GM21737 (cell line): ENCODE data around the gene PLXDC1.

ENCODE experiments used
- ATAC-seq: cut with Tn5 transposase; IDR thresholded peaks from one replicate; pipeline ENCODE4 v1.9.1; 2021; ENCODE audit warnings: mild to moderate bottlenecking, moderate library complexity; ENCODE audit not compliant: unreplicated experiment

The PLXDC1 gene

DNA sequence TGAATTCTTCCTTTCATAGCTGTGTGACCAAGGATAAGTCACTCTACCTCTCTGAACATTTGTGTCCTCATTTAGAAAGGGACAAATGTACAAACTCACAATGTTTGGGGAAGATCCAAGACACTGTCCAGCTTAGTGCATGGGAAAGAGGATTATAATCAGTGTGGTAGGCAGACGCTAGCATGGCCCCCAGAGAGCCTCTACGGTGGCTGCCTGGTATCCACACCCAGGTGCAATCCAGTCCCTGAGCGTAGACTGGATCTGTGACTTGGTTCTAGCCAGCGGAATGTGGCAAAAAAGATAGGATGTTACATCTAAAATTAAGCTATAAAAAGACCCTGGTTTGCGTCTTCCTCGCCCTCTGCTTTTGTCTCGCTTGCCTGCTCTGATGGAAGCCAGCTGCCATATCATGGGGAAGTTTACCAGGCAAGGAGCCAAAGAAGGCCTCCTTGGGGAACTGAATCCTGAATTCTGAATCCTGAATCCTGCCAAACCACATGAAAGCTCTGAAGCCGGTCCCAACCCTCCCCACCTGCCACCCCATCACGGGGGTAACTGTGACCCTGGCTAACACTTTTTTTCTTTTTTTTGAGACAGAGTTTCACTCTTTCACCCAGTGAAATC is 51.7 kb downstream of the PLXDC1 start:
- no peak for ATAC-seq

DNA sequence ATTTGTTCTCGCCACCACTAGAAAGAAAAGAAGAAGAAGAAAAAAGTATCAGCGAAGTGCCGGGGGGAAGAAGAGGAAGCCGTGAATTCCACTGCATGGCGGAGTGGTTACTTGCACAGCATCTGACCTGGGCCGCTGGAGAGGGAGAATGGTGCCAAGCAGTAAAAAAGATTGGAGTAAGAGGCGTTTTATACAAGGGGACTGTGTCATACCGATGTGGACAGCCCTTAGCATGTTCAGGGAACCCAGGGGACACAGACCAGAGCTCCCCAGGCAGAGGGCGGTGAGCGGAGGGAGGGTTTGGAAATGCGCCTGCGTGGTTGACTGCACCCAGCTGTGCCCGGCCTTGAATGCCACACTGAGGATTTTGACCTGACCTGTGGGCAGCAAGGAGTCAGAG is 52.8 kb downstream of the PLXDC1 start:
- ATAC-seq: no peak

DNA sequence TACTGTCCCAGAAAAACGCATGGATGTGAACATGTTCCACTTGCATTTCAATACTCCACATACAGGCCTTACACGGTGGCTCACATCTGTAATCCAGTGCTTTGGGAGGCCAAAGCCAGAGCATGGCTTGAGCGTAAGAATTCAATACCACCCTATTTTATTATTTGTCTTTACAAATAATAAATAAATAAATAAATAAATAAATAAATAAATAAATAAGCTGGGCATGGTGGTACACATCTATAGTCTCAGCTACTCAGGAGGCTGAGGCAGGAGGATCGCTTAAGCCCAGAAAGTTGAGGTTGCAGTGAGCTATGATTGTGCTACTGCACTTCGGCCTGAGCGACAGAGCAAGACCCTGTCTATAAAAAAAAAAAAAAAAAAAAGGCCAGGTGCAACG is 53.9 kb downstream of the PLXDC1 start:
- ATAC-seq: no peak

DNA sequence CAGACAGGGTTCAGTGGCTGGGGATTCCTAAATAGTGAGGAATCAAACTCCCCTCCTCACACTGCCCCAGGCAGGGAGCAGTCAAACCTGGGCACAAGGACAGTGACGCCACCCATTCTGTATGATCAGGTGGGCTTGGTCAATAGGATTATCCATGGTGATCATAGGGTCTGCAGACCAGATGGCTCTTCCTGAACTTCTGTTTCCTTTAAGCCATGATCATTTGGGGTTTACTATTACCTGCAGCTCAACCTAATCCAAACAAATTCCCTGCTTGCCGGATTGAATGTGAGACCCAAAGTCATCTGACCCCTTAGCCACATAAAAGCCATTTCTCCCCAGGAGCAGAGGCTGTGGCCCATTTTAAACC is 54.3 kb downstream of the PLXDC1 start:
- no peak for ATAC-seq

DNA sequence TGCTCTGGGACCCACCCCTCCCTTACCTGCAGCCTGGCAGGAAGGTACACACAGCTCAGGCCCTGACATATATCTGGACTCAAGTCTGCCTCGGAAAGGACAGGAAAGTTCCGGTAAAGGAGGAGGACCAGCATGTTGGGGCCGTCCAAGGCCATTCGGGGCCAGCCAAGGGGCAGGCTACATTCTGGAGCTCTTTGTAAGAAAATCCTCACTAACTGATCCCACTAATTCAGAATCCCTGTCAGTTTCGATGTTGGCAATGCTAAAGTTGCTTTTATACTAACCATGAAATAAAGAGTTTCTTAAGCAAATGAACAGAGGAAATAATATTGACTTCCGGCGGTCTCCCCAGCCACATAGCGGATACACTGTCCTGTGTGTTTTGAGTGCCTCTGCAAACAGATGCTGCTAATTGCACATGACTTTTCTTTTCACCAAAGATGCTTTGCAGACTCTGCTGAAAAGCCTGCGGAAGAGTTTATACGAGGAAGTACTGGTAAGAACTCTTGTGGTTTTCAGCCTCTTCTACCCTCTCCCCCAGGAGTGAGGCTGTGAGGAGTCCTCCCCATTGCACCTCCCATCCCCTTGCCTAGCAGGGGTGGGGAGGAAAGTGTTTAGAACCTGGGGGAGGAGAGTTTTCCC is 54.8 kb downstream of the PLXDC1 start:
- ATAC-seq: no peak

DNA sequence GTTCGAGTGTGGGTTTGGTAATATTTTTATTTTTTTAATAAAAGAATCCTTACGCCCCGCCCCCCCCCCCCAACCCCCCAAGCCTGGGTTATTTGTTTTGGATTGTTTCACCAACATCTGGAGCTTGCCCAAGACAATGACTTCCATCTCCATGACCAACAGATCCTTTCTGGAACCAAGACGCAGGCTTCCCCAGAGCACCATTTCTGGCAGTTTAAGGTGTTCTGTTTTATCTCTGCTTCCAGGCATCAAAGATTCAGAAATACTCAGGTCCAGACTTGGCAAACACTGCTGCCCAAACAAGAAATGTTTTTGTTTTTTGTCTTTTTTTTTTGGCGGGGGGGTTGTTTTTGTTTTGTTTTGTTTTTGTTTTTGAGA is 56.1 kb downstream of the PLXDC1 start:
- ATAC-seq: no peak

DNA sequence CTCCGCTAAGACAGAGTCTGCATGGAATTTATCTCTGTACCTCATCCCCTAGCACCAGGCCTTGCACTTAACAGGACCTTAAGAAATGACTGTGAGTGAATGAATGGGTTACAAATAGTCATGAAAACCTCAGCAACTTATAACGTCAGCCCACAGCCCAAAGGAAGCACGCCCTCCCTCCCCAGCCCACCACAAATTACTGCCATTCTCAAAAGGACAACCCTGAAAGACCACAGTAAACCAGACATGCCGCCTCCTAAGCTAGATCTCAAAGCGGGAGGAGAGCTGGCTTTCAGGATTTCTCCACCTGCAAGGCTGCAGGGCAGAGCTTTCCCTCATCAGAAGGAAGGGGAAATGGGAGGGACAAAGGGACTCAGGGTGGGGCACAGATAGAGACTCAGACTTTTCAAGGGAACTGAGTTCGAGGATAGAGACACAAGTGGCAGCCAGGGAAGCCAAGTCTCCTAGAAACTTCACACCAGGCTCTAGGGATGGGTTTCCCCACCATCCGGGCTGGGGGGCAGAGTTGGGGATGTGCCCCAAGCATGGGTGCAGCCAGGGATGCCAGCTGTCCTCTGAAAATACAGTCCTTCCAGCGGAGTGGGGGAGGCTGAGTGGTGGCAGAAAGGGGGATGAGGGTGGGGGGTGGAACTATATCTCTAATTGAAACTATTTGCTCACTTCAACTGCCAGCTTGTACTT is 56.7 kb downstream of the PLXDC1 start:
- ATAC-seq: no peak

DNA sequence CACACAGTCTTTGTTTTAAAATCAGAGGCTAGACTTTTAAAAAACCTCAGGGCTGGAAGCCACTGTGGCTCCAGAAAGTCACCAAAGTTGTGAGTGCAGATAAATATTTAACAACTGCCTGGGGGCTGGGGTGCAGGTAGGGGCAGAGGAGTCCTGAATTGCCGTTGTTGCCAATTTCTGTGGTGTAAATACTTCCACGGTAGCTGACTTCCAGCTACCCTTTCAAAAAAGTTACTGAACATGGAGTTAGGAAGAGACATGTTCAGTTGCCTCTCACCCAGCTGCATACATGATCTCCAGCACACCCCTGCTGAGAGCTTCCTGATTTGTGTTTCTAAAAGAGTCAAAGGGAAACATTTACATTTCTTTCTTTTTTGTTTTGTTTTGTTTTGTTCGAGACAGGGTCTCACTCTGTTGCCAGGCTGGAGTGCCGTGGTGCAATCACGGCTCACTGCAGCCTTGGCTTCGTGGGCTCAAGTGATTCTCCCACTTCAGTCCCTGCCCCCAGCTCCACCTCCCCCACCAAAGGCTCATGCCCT is 58.7 kb downstream of the PLXDC1 start:
- ATAC-seq: no peak

DNA sequence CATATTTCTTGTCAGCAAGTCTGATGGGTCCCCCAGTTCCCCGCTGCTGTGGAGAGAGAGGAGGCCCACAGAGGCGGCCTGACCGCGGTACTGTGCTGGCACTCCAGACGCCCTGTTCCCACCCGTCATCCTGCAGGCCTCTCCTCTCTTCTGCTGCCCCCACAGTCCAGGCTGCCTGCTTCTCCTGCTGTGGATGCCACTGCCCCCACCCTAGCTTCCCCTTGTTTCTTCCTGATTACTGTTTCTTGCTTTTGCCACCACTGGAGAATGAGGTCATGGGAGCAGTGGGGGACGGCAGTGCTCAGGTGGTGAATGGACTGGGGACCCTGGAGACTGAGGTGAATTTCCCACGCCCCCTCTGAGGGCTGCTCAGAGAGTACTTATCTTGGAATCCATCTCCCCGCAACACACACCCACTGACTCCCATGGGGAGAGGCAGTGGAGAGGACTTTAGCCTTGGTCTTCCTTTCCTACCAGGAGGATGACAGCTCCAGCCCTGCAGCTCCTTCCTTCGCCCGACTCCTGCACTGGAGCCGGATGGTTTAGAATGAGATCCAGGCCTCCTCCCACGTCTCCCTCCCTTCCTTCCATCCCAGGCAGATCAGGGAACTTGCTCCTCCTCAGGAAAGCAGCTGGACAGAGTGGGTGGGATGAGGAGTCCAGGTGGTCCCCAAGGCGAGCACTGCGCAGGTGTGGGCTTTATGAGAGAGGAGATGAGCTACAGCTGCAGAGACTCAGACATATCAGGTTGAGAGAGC is 60.4 kb downstream of the PLXDC1 start:
- ATAC-seq: no peak

DNA sequence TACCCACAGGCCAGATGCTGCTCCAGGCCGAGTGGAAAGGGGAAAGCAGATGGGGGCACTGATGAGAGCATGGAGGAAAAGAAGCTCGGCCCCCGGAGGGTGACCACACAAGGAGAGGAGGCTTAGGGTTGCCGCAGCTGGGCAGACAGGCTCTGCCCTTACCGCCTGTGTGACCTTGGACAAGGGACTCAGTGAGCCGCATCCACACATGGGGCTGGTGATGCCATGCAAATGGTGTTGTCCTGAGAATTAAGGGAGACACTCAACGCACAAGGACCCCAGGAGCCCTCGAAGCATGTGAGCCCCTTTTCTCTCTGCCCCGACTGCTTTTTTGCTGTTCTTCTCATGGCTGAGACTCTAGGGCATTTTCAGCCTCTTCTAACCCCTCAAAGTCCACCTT is 61.0 kb downstream of the PLXDC1 start:
- ATAC-seq: no peak

DNA sequence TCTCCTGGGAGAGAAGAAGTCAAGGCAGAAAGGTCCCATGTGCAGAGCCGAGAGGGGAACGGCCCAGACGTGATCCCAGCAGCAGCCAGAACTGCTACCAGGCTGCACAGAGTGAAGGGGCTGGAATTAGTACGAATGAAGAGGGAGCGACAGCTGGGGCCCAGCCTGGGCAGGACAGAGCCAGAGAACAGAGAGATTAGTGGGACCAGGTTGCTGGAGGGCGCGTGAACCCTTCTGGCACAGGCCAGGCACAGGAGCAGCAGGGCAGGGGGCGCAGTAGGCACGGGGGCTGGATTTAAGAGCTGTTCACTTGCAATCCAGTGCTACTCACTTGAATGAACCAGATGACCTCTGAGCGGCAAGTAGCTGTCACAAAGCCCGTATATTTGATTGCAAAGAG is 66.9 kb downstream of the PLXDC1 start:
- no peak for ATAC-seq

DNA sequence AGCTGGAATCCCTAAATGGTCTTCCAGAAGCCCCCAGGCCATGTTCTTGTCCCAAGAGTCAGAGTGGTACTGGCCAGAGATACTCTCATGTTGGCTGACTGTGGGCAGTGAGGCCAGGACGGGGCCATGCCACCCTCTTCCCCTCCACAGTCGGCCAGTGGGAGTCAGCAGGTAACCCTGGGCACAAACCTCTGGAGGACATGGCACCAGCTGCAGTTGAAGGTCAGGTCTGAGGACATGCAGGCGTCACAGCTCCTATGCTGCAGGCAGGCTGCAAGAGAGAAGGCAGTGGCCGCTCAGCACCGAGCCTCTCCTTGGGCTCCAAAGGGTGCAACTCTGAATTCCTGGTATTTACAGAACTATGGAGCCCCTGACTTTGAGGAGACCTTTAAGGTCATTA is 68.2 kb downstream of the PLXDC1 start:
- no peak for ATAC-seq

DNA sequence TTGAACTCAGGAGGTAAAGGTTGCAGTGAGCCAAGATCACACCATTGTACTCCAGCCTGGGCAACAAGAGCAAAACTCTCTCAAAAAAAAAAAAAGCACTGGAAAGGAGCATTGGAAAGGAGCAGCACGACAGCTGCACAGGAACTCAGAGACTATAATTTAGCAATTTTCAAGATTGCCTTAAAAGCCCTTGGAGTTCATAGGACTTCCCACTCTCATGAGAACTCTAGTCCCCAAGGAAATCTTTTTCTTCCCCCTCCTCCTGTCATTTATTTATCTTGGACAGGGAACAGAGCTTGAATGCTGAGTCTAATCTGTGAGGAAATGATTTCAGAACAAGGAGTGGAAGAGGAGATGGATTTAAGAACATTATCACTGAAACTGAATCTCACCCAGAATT is 69.0 kb downstream of the PLXDC1 start:
- ATAC-seq: no peak

DNA sequence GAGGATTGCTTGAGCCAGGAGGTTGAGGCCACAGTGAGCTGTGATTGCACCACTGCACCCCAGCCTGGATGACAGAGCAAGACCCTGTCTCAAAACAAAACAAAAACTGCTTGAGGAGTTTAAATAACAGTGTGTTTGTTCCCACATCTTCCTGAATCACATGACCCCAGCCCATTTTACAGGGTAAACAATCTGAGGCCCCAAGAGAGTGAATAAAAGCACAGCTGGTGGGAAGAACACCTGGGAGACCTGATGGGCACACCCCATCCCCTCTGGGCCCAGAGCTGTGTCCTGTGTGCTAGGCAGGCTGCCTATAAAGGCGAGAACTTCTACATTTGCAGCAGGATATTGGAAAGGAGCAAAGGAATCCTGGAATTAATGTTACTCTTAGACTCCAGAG is 69.6 kb downstream of the PLXDC1 start:
- no peak for ATAC-seq

DNA sequence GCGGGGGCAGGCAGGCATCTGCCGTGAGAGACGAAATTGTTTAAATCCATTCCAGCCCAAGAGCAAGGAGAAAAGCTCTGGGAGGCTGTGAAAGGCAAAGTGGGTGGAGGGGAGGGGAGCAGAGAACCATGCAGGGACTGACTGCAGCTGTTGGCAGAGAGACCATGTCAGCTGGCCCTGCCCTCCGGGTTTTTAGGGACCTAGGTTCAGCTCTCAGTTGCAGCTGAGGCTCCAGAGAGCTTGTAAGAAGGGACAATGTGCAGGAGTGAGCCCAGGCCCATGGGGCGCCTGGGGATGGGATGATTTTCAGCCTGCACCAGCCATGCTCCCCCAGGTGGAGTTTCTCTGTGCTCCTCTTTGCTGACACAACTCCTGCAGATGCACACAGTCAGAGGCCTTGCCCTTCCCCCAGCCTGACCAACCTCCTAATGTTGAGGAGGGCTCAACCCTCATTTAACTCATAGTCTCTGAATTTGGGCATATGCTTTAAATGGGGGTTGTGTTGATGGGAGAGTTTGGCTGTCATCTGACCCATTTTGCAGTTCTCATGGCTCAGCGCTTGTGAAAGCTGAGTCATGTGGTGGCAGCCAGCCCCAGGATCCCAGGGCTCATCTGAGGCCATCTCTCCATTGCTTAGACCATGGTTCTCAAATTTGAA is 70.9 kb downstream of the PLXDC1 start:
- no peak for ATAC-seq

DNA sequence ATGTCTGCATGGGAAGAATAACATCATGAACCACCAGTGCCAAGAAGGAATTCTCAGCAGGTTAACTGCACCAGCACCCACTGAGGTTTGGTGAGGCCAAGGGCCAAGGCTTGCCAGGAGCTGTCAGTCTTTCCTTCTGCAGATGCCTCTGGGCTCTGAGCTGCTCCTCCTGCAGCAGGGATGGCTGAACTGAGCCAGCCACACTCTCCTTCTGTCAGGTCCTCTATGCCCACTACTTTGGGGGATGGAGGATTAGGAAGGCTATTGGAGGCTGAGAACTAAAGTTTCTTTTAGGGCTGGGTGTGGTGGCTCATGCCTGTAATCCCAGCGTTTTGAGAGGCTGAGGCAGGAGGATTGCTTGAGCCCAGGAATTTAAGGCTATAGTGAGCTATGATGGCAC is 71.6 kb downstream of the PLXDC1 start:
- no peak for ATAC-seq

DNA sequence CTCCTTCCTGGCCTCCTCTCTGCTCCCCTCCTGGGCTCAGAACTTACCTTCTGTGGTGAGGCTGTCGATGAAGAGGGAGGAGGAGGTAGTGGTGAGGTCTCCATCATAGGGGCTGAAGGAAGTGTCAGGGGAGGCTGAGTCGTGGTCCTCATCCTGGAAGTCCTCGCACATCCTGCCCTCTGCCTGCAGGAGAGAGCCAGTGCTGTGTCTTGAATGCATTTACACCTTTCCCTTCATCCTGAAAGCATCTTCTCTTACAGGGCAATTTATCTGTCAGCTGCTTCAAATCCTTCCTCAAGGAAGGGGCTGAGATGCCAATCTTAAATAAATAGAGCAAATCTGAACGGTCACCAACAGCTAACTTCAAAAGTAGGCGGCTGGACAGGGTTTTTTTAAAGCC is 73.6 kb downstream of the PLXDC1 start:
- no peak for ATAC-seq

DNA sequence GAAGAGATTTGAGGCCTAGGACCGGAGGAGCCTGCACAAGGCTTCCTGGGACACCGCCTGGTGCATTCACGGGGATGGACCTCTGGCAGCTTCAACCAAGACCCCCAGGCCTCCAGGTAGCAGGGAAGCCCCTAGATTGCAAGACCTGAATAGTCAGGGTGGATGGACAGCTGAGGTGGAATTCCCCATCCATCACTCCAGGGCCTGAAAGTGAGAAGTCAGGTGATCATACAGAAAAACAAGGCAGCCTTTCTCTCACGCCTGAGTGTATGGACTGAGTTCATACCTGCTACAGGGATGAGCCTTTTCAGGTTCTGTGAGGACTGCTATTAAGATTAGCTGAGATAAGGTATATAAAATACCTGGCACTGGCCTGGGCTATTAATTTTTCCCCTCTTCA is 74.2 kb downstream of the PLXDC1 start:
- ATAC-seq: no peak

DNA sequence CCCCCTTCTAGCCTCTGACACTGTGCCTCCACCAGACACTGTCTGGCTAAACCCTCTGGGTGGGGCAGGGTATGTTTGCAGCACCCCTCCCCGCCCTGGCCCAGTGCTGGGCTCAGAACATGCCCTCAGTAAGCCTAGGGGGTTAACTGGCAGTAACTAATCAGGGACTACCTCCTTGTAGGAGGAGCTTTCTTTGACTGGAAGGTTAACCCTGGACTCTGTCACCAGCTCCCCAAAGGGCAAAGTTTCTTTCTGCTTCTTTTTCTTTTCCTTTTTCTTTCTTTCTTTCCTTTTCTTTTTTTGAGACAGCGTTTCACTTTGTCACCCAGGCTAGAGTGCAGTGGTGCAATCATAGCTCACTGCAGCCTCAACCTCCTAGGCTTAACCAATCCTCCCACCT is 76.8 kb downstream of the PLXDC1 start:
- ATAC-seq: no peak

DNA sequence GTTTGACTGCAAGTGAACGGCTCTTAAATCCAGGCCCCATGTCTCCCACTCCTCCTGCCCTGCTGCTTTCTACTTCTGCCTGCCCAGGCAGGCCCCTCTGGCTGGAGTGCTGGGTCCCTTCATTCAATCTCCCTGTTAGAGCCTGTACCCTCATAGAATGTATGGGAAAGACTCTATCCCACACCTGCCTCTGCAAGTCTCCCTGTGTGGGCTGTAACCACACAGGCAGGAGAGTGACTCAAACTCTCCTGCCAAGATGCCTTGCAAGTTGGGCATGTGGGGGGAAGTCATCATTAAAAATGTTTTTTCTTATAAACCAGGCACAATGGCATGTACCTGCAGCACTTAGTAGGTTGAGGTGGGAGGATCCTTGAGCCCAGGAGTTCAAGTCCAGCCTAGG is 77.5 kb downstream of the PLXDC1 start:
- no peak for ATAC-seq

DNA sequence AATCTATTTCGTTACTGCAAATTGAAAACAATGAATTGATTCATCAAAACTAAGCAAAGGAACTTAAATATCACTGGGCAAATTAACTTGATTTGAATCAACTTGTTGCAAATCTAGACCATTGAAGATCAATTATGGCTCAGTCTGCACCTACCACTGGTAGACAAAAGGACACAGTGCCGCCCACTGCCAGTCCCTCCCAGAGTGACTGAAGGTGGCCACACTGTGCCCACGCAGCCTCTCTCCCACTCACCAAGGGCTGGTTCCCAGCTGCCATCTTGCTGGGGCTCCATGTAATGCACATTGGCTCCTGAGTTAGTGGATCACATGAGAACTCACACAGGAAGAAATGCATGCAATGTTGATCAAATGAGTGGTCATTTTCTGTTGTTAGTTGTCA is 78.1 kb downstream of the PLXDC1 start:
- no peak for ATAC-seq
